IMR-90 (cell line): ENCODE measurements around the gene MT1A. TPM values are rescaled to one million over a fixed set of nuclear protein-coding genes. Genes with fewer than 3 reads are reported as not detected.

Experiments
- ATAC-seq: fragments of 200-7000 bp; cut with Tn5 transposase; 2 replicates; pipeline ENCODE4 v1.9.1; 2020; ENCODE audit warnings: low read depth, mild to moderate bottlenecking, moderate library complexity
- BruUV-seq: library from RNA; stranded (reverse); fragments of 400-500 nt; replicated peaks from 2 replicates; lab custom pipeline; 2021; lab: Mats Ljungman, UMichigan
- CTCF ChIA-PET: fragments of 300-600 bp; formaldehyde crosslinking; extraction: SDS; loops from one replicate; lab custom pipeline; 2021; ENCODE audit warnings: antibody characterized with exemption; lab: Yijun Ruan, JAX
- POLR2A ChIA-PET: fragments of 300-600 bp; sonication (Branson Sonifier 250); formaldehyde crosslinking; loops from one replicate; lab custom pipeline; 2022; ENCODE audit warnings: antibody characterized with exemption; ENCODE audit not compliant: unreplicated experiment; lab: Charles Lee
- DNase-seq: peaks from one replicate; pipeline ENCODE4 v3.0.0; 2013
- H2AFZ ChIP-seq: replicated peaks from 2 replicates; pipeline ENCODE3; 2013; ENCODE audit warnings: low read length, mild to moderate bottlenecking; ENCODE audit not compliant: poor library complexity
- H2AK5ac ChIP-seq: 2 replicates; pipeline ENCODE4 v1.6.1; 2013; ENCODE audit warnings: low read depth, low read length, inconsistent platforms
- H2AK9ac ChIP-seq: replicated peaks from 2 replicates; pipeline ENCODE3; 2013; ENCODE audit warnings: mild to moderate bottlenecking, low read depth, low read length, moderate library complexity; ENCODE audit not compliant: poor library complexity
- H2BK120ac ChIP-seq: 2 replicates; pipeline ENCODE4 v1.6.1; 2013; ENCODE audit warnings: low read depth, low read length, inconsistent platforms
- H2BK15ac ChIP-seq: 3 replicates; pipeline ENCODE4 v1.6.1; 2013; ENCODE audit warnings: low read depth, low read length, inconsistent platforms
- H2BK20ac ChIP-seq: 2 replicates; pipeline ENCODE4 v1.6.1; 2013; ENCODE audit warnings: low read depth, mild to moderate bottlenecking, inconsistent platforms, low read length, moderate library complexity
- H2BK5ac ChIP-seq: 2 replicates; pipeline ENCODE4 v1.6.1; 2013; ENCODE audit warnings: mild to moderate bottlenecking, low read depth, low read length, inconsistent platforms; ENCODE audit not compliant: poor library complexity, severe bottlenecking
- H3K14ac ChIP-seq: replicated peaks from 2 replicates; pipeline ENCODE4 v1.6.1; 2013; ENCODE audit warnings: low read depth, low read length, inconsistent platforms
- H3K18ac ChIP-seq: 2 replicates; pipeline ENCODE4 v1.6.1; 2013; ENCODE audit warnings: low read depth, low read length, control low read depth
- H3K23ac ChIP-seq: 2 replicates; pipeline ENCODE4 v1.6.1; 2013; ENCODE audit warnings: low read depth, low read length, inconsistent platforms
- H3K27ac ChIP-seq: 2 replicates; pipeline ENCODE4 v1.5.1; 2013; ENCODE audit warnings: mild to moderate bottlenecking, control low read depth, low read length; ENCODE audit not compliant: insufficient read depth
- H3K27me3 ChIP-seq: 2 replicates; pipeline ENCODE4 v1.6.1; 2013; ENCODE audit warnings: low read length; ENCODE audit not compliant: control insufficient read depth, insufficient read depth
- H3K36me3 ChIP-seq: 2 replicates; pipeline ENCODE4 v1.6.1; 2013; ENCODE audit warnings: low read length, mixed read lengths; ENCODE audit not compliant: control insufficient read depth, insufficient read depth
- H3K4ac ChIP-seq: 2 replicates; pipeline ENCODE4 v1.6.1; 2013; ENCODE audit warnings: low read depth, low read length, inconsistent platforms
- H3K4me1 ChIP-seq: 2 replicates; pipeline ENCODE4 v1.6.1; 2013; ENCODE audit warnings: low read length, mixed read lengths; ENCODE audit not compliant: control insufficient read depth, insufficient read depth
- H3K4me2 ChIP-seq: 2 replicates; pipeline ENCODE4 v1.6.1; 2013; ENCODE audit warnings: low read depth, mild to moderate bottlenecking, control low read depth, low read length, moderate library complexity
- H3K4me3 ChIP-seq: 2 replicates; pipeline ENCODE4 v1.5.1; 2013; ENCODE audit warnings: low read depth, mild to moderate bottlenecking, control low read depth, low read length, moderate library complexity; ENCODE audit not compliant: insufficient read depth
- H3K56ac ChIP-seq: 2 replicates; pipeline ENCODE4 v1.6.1; 2013; ENCODE audit warnings: low read length, inconsistent platforms; ENCODE audit not compliant: insufficient read depth; ENCODE audit errors: extremely low read depth
- H3K79me1 ChIP-seq, 2 experiments: 2 replicates each; pipeline ENCODE4 v1.6.1; 2013; ENCODE audit warnings: low read length in 2 of 2, inconsistent platforms in 1 of 2, low read depth in 1 of 2
- H3K9ac ChIP-seq: 2 replicates; pipeline ENCODE4 v1.6.1; 2013; ENCODE audit warnings: low read depth, low read length, control low read depth
- H3K9me1 ChIP-seq: 2 replicates; pipeline ENCODE4 v1.6.1; 2013; ENCODE audit warnings: low read length, inconsistent platforms; ENCODE audit not compliant: insufficient read depth
- H3K9me3 ChIP-seq: 2 replicates; pipeline ENCODE4 v1.6.1; 2013; ENCODE audit warnings: low read length; ENCODE audit not compliant: control insufficient read depth, insufficient read depth
- H4K20me1 ChIP-seq: 2 replicates; pipeline ENCODE4 v1.6.1; 2013; ENCODE audit warnings: low read length, inconsistent platforms; ENCODE audit not compliant: insufficient read depth
- H4K5ac ChIP-seq: 2 replicates; pipeline ENCODE4 v1.6.1; 2013; ENCODE audit warnings: mild to moderate bottlenecking, low read depth, low read length, control low read depth
- H4K8ac ChIP-seq, 2 experiments: 2 replicates each; pipeline ENCODE4 v1.6.1; 2013; ENCODE audit warnings: low read depth in 2 of 2, low read length in 2 of 2, control low read depth in 1 of 2, inconsistent platforms in 1 of 2
- H4K91ac ChIP-seq: 2 replicates; pipeline ENCODE4 v1.6.1; 2013; ENCODE audit warnings: low read depth, low read length, inconsistent platforms; ENCODE audit not compliant: insufficient read depth
- BHLHE40 ChIP-seq: fragments of 150-350 bp; IDR thresholded peaks from 2 replicates; pipeline ENCODE4 v1.6.1; 2016; ENCODE audit warnings: mild to moderate bottlenecking, low read depth, low read length
- CTCF ChIP-seq: conservative IDR thresholded peaks from 2 replicates; pipeline ENCODE4 v1.5.1; 2012; ENCODE audit warnings: mild to moderate bottlenecking, low read depth, low read length, improper control_type of control experiment
- ELK1 ChIP-seq: fragments of 150-350 bp; IDR thresholded peaks from 2 replicates; pipeline ENCODE4 v1.6.1; 2016; ENCODE audit warnings: low read depth, mild to moderate bottlenecking, low read length, moderate library complexity, borderline replicate concordance
- FOS ChIP-seq: fragments of 150-350 bp; IDR thresholded peaks from 2 replicates; pipeline ENCODE4 v1.6.1; 2016; ENCODE audit warnings: low read depth, low read length
- MAFK ChIP-seq: IDR thresholded peaks from 2 replicates; pipeline ENCODE4 v1.6.1; 2012; ENCODE audit warnings: low read depth, low read length, improper control_type of control experiment
- MAZ ChIP-seq: IDR thresholded peaks from 2 replicates; pipeline ENCODE4 v1.6.1; 2012; ENCODE audit warnings: low read depth, mild to moderate bottlenecking, low read length, improper control_type of control experiment, moderate library complexity, borderline replicate concordance
- MXI1 ChIP-seq: IDR thresholded peaks from 2 replicates; pipeline ENCODE4 v1.6.1; 2012; ENCODE audit warnings: low read depth, mild to moderate bottlenecking, low read length, moderate library complexity, borderline replicate concordance
- POLR2A ChIP-seq: IDR thresholded peaks from 2 replicates; pipeline ENCODE4 v1.6.1; 2012; ENCODE audit warnings: mild to moderate bottlenecking, low read depth, low read length
- SMC3 ChIP-seq: fragments of 150-350 bp; IDR thresholded peaks from 2 replicates; pipeline ENCODE4 v1.6.1; 2016; ENCODE audit warnings: low read depth, mild to moderate bottlenecking, antibody characterized with exemption, low read length, moderate library complexity
- USF2 ChIP-seq: fragments of 150-350 bp; IDR thresholded peaks from 2 replicates; pipeline ENCODE4 v1.6.1; 2017; ENCODE audit warnings: mild to moderate bottlenecking, antibody characterized with exemption, low read length, low read depth
- WGBS, 2 experiments: methylation state at CpG; one replicate each; pipeline versions ENCODE4 v1.1.5 to v1.1.7; 2013; ENCODE audit warnings: missing lambda C conversion rate in 2 of 2; ENCODE audit not compliant: insufficient read length in 1 of 2; ENCODE audit errors: extremely low coverage in 2 of 2; 5-methylcytosine and 5-hydroxymethylcytosine counted together
- dilution Hi-C: fragments of 300-500 bp; cut with HindIII; formaldehyde crosslinking; loops from one replicate; pipeline ENCODE4 v1.14.3; 2018; ENCODE audit warnings: low sequenced_read_pairs; ENCODE audit not compliant: unreplicated experiment
- in situ Hi-C: fragments of 300-500 bp; cut with MboI; formaldehyde crosslinking; loops from 3 replicates; pipeline ENCODE4 v1.14.3; 2019; ENCODE audit warnings: low sequenced_read_pairs, inconsistent platforms, mixed read lengths
- intact Hi-C: fragments of 100-400 bp; cut with micrococcal nuclease; formaldehyde crosslinking; loops from 2 replicates; pipeline ENCODE4 v1.10.0; 2022
- polyA plus RNA-seq, 3 experiments: library from polyadenylated mRNA; depleted of rRNA; stranded (reverse); fragments of >200 nt; gene quantifications; 2 replicates each; pipeline ENCODE4 v1.2.3, GENCODE V29; 2012; ENCODE audit warnings: low replicate concordance in 1 of 3
- total RNA-seq: library from RNA; depleted of rRNA; stranded (reverse); fragments of >200 nt; gene quantifications from 2 replicates; pipeline ENCODE4 v1.2.3, GENCODE V29; 2012

Gene MT1A
- total and polyA plus RNA-seq, 2 of the 4 experiments (the other 2 are of a cell fraction): 1.6 TPM; not detected in 1

- H3K9me1 ChIP-seq: peaks cover 4% of the 10 kb centered on the region; the same call in 1 of the 2 replicates
- peak overlapping the region; percentile 91 for H3K18ac ChIP-seq
- peaks cover 2% of the 10 kb centered on the region for H3K27me3 ChIP-seq
- no peaks in the 10 kb centered on the region for H3K9me3 ChIP-seq
- no peaks in the 10 kb centered on the region for H3K36me3 ChIP-seq
- WGBS, 2 experiments: 20% methylated on average over 4 of the region's 16 CpGs; no CpG with 5 or more reads in 1 of the 2 experiments
- H3K4ac ChIP-seq: peak overlapping the region; percentile 95
- H4K5ac ChIP-seq: peak overlapping the region; percentile 96
- peak overlapping the region; percentile 52; the same call in 2 of the 3 replicates for H2BK15ac ChIP-seq
- ChIA-PET POLR2A (interaction anchor here (0.6 to 3.8 kb wide), 3 partner anchors 9 to 409 kb away, joined by 3 to 37 read pairs (median 12); partner anchors contain the start of gene MT2A), CTCF (no interaction called here)
- peak overlapping the region; percentile 84 for H3K9ac ChIP-seq
- peak overlapping the region; percentile 90 to 98 for H4K8ac ChIP-seq
- H3K23ac ChIP-seq: peak overlapping the region; percentile 96
- no peak for TF ChIP-seq ELK1
- 0 out of 2 replicates have a peak, but pooled peaks have one; percentile 34 for TF ChIP-seq MXI1
- TF ChIP-seq SMC3: no peak
- 0 out of 2 replicates have a peak, but pooled peaks have one; percentile 19 for TF ChIP-seq FOS
- TF ChIP-seq CTCF: no peak
- TF ChIP-seq POLR2A: peak; percentile 18
- TF ChIP-seq MAZ: peak; percentile 29; the same call in 1 of the 2 replicates
- no peak for TF ChIP-seq MAFK
- 0 out of 2 replicates have a peak, but pooled peaks have one; percentile 7 for TF ChIP-seq USF2
- no peak for TF ChIP-seq BHLHE40
- peak overlapping the region; percentile 85 for H3K27ac ChIP-seq
- peak overlapping the region; percentile 92 for H2BK5ac ChIP-seq
- in situ Hi-C loops: no loop called here
- DNase-seq (peak; percentile 86), ATAC-seq (peak; percentile 70)
- peaks cover 3 to 13% of the 10 kb centered on the region in 2 experiments; a peak in 3 of 4 replicates for H3K79me1 ChIP-seq
- dilution Hi-C loops: no loop called here
- H3K4me2 ChIP-seq: peak overlapping the region; percentile 94
- H2AFZ ChIP-seq: peak overlapping the region; percentile 98
- peak overlapping the region; percentile 97 for H2AK9ac ChIP-seq
- peak overlapping the region; percentile 96 for H4K91ac ChIP-seq
- intact Hi-C loops: loop anchor here (2.0 to 5.0 kb wide), 2 partner anchors 17 to 56 kb away; partner anchors contain the start of genes MT1X and MT2A
- peak overlapping the region; percentile 86 for H2BK120ac ChIP-seq
- no peaks in the 10 kb centered on the region for H4K20me1 ChIP-seq
- H3K14ac ChIP-seq: peak overlapping the region; percentile 96
- H3K56ac ChIP-seq: peak overlapping the region; percentile 88
- H2AK5ac ChIP-seq: peak overlapping the region; percentile 62
- TSS peak; percentile 98 for BruUV-seq
- peak overlapping the region; percentile 30; the same call in 1 of the 2 replicates for H2BK20ac ChIP-seq
- H3K4me1 ChIP-seq: peaks cover 17% of the 10 kb centered on the region
- H3K4me3 ChIP-seq: peak overlapping the region; percentile 51
These were observed 12.4 kb upstream of the MT1A start for GRCh38 chr16:56625943-56626654.
